ENCODE data around the gene BCAT1. TPM values are rescaled to one million over a fixed set of nuclear protein-coding genes. Genes with fewer than 3 reads are reported as not detected.

Gene BCAT1
- total RNA-seq, 2 donors from 2014 or later, result 4.2 to 7.4 TPM

DNA sequence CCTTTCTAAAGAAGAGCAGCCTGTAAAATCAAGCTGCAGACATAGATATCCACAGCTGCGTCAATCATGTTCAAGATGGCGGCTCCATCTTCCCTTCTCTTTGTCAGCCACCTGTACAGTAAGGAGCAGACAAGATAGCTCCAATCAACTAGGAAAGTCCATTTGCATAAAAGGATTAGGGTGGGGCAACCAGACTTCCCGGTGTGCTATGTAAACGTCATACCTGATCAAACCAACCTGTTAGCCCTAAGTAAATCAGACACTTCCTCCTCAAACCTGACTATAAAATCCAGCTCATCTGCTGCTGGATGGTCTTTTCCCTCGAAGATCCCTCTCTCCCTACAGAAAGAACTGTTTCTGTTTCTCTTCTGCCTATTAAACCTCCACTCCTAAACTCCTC is 60.1 kb downstream of the BCAT1 start:
- Histone ChIP-seq H3K9me3 (no peaks in the 10 kb centered on the region), H3K27me3 (no peaks in the 10 kb centered on the region), H3K27ac (no peak overlapping the region), H3K4me3 (no peak overlapping the region), H3K4me1 (no peaks in the 10 kb centered on the region), H3K9ac (ENCODE audit: low read depth in 2 of 2, low read length in 2 of 2) (no peak overlapping the region), H3K36me3 (no peaks in the 10 kb centered on the region)
- intact Hi-C loops (cut with DNase I), result no loop called here
- DNase-seq, result no peak
- TF ChIP-seq, protein P1, sequence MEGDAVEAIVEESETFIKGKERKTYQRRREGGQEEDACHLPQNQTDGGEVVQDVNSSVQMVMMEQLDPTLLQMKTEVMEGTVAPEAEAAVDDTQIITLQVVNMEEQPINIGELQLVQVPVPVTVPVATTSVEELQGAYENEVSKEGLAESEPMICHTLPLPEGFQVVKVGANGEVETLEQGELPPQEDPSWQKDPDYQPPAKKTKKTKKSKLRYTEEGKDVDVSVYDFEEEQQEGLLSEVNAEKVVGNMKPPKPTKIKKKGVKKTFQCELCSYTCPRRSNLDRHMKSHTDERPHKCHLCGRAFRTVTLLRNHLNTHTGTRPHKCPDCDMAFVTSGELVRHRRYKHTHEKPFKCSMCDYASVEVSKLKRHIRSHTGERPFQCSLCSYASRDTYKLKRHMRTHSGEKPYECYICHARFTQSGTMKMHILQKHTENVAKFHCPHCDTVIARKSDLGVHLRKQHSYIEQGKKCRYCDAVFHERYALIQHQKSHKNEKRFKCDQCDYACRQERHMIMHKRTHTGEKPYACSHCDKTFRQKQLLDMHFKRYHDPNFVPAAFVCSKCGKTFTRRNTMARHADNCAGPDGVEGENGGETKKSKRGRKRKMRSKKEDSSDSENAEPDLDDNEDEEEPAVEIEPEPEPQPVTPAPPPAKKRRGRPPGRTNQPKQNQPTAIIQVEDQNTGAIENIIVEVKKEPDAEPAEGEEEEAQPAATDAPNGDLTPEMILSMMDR (IDR thresholded peaks at IDR 0.05), result no peak

DNA sequence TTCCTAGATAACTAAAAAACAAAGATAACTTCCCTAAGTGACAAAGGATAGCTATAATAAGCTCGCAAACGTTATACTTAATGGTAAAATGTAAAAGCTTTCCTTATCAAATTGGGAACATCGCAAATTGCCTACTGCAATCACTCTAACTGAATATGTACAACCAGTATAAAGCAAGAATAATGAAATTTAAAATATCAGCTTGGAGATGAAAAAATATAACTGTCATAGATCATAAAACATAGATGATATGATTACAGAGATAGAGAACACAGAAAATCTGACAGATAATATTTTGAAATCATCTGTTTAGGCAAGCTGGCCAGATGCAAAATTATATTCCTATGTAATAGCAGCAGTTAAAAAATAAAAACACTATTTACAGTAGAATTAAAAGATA is 64.0 kb downstream of the BCAT1 start:
- TF ChIP-seq, protein P1 (IDR thresholded peaks at IDR 0.05), result no peak
- intact Hi-C loops (cut with DNase I), result no loop called here
- Histone ChIP-seq H3K27ac (no peak overlapping the region), H3K4me1 (no peaks in the 10 kb centered on the region), H3K36me3 (no peaks in the 10 kb centered on the region), H3K9me3 (no peaks in the 10 kb centered on the region), H3K9ac (ENCODE audit: low read depth in 2 of 2, low read length in 2 of 2) (no peak overlapping the region), H3K4me3 (no peak overlapping the region), H3K27me3 (no peaks in the 10 kb centered on the region)
- DNase-seq, result no peak

- intact Hi-C loops (cut with DNase I), result no loop called here
- no peaks in the 10 kb centered on the region for H3K36me3 ChIP-seq
- H3K4me3 ChIP-seq, result no peak overlapping the region
- no peak for DNase-seq
- no peak overlapping the region for H3K27ac ChIP-seq
- TF ChIP-seq, protein P1 (IDR thresholded peaks at IDR 0.05), result no peak
- no peaks in the 10 kb centered on the region for H3K27me3 ChIP-seq
- no peaks in the 10 kb centered on the region for H3K4me1 ChIP-seq
- no peaks in the 10 kb centered on the region for H3K9me3 ChIP-seq
- no peak overlapping the region for H3K9ac ChIP-seq (ENCODE audit: low read depth in 2 of 2, low read length in 2 of 2)
Observed at GRCh38 chr12:24881724-24882371, 67.1 kb downstream of the BCAT1 start.

- H3K36me3 ChIP-seq, result no peaks in the 10 kb centered on the region
- no peak overlapping the region for H3K27ac ChIP-seq
- intact Hi-C loops (cut with DNase I), result no loop called here
- no peak for DNase-seq
- H3K4me1 ChIP-seq, result no peaks in the 10 kb centered on the region
- H3K4me3 ChIP-seq, result no peak overlapping the region
- H3K9me3 ChIP-seq, result no peaks in the 10 kb centered on the region
- TF ChIP-seq, protein P1 (IDR thresholded peaks at IDR 0.05), result no peak
- no peak overlapping the region for H3K9ac ChIP-seq (ENCODE audit: low read depth in 2 of 2, low read length in 2 of 2)
- H3K27me3 ChIP-seq, result no peaks in the 10 kb centered on the region
Observed at GRCh38 chr12:24881227-24881626, 67.7 kb downstream of the BCAT1 start.

DNA sequence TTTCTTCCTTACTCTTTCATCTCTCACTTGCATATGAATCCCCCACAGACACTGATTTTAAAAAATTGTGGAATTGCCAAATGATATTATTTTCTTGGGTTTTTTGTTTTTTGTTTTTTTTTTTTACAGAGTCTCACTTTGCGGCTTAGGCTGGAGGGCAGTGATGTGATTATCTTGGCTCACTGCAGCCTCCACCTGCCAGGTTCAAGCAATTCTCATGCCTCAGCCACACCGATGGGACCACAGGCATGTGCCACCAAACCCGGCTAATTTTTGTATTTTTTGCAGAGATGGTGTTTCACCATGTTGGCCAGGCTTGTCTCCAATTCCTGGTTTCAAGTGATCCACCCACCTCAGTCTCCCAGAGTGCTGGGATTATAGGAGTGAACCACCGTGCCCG is 68.2 kb downstream of the BCAT1 start:
- H3K9me3 ChIP-seq, result no peaks in the 10 kb centered on the region
- no peaks in the 10 kb centered on the region for H3K4me1 ChIP-seq
- H3K27me3 ChIP-seq, result no peaks in the 10 kb centered on the region
- no peak overlapping the region for H3K4me3 ChIP-seq
- no peak overlapping the region for H3K9ac ChIP-seq (ENCODE audit: low read depth in 2 of 2, low read length in 2 of 2)
- no peak overlapping the region for H3K27ac ChIP-seq
- H3K36me3 ChIP-seq, result no peaks in the 10 kb centered on the region
- intact Hi-C loops (cut with DNase I), result no loop called here
- DNase-seq, result no peak
- TF ChIP-seq, protein P1 (IDR thresholded peaks at IDR 0.05), result no peak

Data from colonic mucosa (tissue), 4 donors.